AG04450 (cell line): Measurements from ENCODE around the gene PCMT1. TPM values are rescaled to one million over a fixed set of nuclear protein-coding genes. Genes with fewer than 3 reads are reported as not detected.
"Not testable (repeated sequence)": the region's sequence is repeated elsewhere in the genome, so short reads cannot be mapped to it uniquely, and the experiment has no call there.

ENCODE experiments used
- CTCF ChIA-PET: fragments of 300-600, 350-600 bp; formaldehyde crosslinking; extraction: SDS; loops from one replicate; lab custom pipeline; 2022; ENCODE audit warnings: antibody characterized with exemption, inconsistent platforms; lab: Charles Lee
- POLR2A ChIA-PET: fragments of 350-600 bp; formaldehyde crosslinking; extraction: SDS; loops from one replicate; lab custom pipeline; 2021; ENCODE audit warnings: antibody characterized with exemption, inconsistent platforms; lab: Yijun Ruan, JAX
- DNase-seq: peaks from one replicate; pipeline ENCODE4 v3.0.0-alpha.2; 2011; ENCODE audit warnings: low read depth, low spot score
- H3K27ac ChIP-seq: one replicate; pipeline ENCODE4 v1.5.1; 2012; ENCODE audit warnings: low read depth, low read length, control low read depth
- H3K27me3 ChIP-seq: one replicate; pipeline ENCODE4 v1.6.0; 2012; ENCODE audit warnings: low read length; ENCODE audit not compliant: control insufficient read depth, insufficient read depth
- H3K4me3 ChIP-seq: 2 replicates; pipeline ENCODE4 v1.5.1; 2011; ENCODE audit warnings: mild to moderate bottlenecking, low read depth, low read length, control low read depth
- H3K9me3 ChIP-seq: 2 replicates; pipeline ENCODE4 v1.5.1; 2012; ENCODE audit warnings: low read length; ENCODE audit not compliant: control insufficient read depth, insufficient read depth
- CTCF ChIP-seq: IDR thresholded peaks from 2 replicates; pipeline ENCODE4 v1.5.1; 2011; ENCODE audit warnings: low read depth, low read length, control low read depth, inconsistent platforms
- polyA plus RNA-seq: library from polyadenylated mRNA; depleted of rRNA; stranded (reverse); fragments of >200 nt; gene quantifications from 2 replicates; pipeline ENCODE4 v1.2.3, GENCODE V29; 2011

Gene PCMT1
- polyA plus RNA-seq, 1 experiment: 96.2 TPM

DNA sequence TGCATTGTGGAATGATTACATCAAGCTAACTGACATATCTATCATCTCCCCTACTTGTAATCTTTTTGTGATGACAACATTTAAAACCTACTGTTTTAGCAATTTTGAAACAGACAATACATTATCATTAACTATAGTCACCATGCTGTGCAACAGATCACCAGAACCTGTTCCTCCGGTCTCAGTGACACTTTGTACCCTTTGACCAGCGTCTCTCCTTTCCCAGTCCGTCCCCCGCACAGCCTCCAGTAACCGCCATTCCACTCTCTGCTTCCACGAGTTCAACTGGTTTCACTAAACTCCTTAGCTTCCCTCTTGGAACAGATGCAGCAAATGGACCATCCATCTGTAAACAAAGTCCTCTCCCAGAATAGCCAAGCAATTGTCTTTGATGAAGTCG lies 92.8 kb downstream of the PCMT1 start:
- no peak overlapping the region for H3K4me3 ChIP-seq
- no peaks in the 10 kb centered on the region for H3K9me3 ChIP-seq
- no peaks in the 10 kb centered on the region for H3K27me3 ChIP-seq
- H3K27ac ChIP-seq: no peak overlapping the region
- ChIA-PET CTCF (interaction anchor here (0.8 to 5.1 kb wide), 2 partner anchors 8 to 21 kb away, joined by 3 to 22 read pairs; partner anchors contain the start of gene LRP11), POLR2A (no interaction called here)
- no peak for TF ChIP-seq CTCF
- no peak for DNase-seq

- Histone ChIP-seq H3K27me3 (no peaks in the 10 kb centered on the region), H3K4me3 (no peak overlapping the region), H3K9me3 (no peaks in the 10 kb centered on the region), H3K27ac (no peak overlapping the region)
- ChIA-PET POLR2A (no interaction called here), CTCF (interaction anchor here (1.0 to 5.1 kb wide), 3 partner anchors 9 to 975 kb away, joined by 3 to 22 read pairs (median 10); no protein-coding TSS in a partner anchor)
- TF ChIP-seq CTCF: no peak
- no peak for DNase-seq
Measured at GRCh38 chr6:149843051-149843633, 93.6 kb downstream of the PCMT1 start.

DNA sequence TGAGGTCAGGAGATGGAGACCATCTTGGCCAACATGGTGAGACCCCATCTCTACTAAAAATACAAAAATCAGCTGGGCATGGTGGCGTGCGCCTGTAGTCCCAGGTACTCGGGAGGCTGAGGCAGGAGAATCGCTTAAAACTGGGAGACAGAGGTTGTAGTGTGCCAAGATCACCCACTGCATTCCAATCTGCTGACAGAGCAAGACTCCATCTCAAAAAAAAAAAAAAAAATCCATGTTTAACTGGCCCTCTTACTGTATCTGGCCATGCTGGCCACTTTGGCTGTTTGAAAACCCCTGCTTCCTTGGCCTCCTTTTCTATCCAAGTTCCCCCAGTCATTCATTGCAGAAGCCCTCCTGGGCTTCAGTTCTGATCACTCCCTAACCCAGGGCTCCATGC lies 94.5 kb downstream of the PCMT1 start:
- CTCF ChIA-PET: interaction anchor here (1.0 to 5.1 kb wide), 3 partner anchors 10 to 974 kb away, joined by 3 to 22 read pairs (median 10); no protein-coding TSS in a partner anchor
- H3K27me3 ChIP-seq, DNase-seq, H3K9me3 ChIP-seq, H3K4me3 ChIP-seq, POLR2A ChIA-PET: not testable (repeated sequence)
- H3K27ac ChIP-seq: peak overlapping the region; percentile 49

DNA sequence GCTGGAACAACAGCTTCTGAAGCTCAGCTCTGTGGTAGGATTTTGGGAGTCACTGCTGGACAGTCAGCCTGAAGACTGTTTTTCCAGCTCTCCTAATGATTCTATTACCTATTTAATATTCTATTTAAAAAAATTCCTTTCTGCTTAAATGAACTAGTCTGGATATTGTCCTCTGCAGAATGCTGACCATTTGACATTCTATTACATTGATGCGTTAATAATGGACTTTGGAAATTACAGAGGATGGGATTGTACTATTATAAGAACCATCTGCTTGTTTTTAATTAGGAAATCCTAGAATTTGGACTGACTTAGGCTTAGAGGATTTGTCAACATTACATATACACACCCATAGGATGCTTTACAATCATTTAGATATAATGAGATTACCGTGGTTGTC lies 94.9 kb downstream of the PCMT1 start:
- ChIA-PET CTCF (interaction anchor here (1.7 to 5.1 kb wide), 2 partner anchors 10 to 21 kb away, joined by 10 to 22 read pairs; no protein-coding TSS in a partner anchor), POLR2A (no interaction called here)
- no peak for TF ChIP-seq CTCF
- no peak overlapping the region for H3K4me3 ChIP-seq
- DNase-seq: no peak
- peak overlapping the region; percentile 49 for H3K27ac ChIP-seq
- no peaks in the 10 kb centered on the region for H3K27me3 ChIP-seq
- no peaks in the 10 kb centered on the region for H3K9me3 ChIP-seq

- CTCF ChIA-PET: interaction anchor here (0.5 to 5.1 kb wide), 2 partner anchors 11 to 972 kb away, joined by 3 to 22 read pairs; no protein-coding TSS in a partner anchor
- no peak overlapping the region for H3K27ac ChIP-seq
- POLR2A ChIA-PET: no interaction called here
- no peaks in the 10 kb centered on the region for H3K9me3 ChIP-seq
- no peaks in the 10 kb centered on the region for H3K27me3 ChIP-seq
- TF ChIP-seq CTCF: no peak
- H3K4me3 ChIP-seq: no peak overlapping the region
- DNase-seq: no peak
Measured at GRCh38 chr6:149845549-149845948, 96.0 kb downstream of the PCMT1 start.
